Stimulated activated naive CD4-positive, alpha-beta T cell (primary cell): ENCODE measurements around the gene CDYL.
A peak's percentile ranks its signal among the peaks of the same experiment; 100 is the strongest.

ENCODE experiments used
- DNase-seq, 6 experiments: peaks; one replicate each; lab custom pipeline; 2025; lab: John Stamatoyannopoulos, UW

Gene CDYL

GRCh38 chr6:4935975-4936680 is 159.9 kb downstream of the CDYL start:
- DNase-seq: no peak

- DNase-seq: peak in 2 of 6 experiments; percentile 8 to 9
These were observed 160.5 kb downstream of the CDYL start for GRCh38 chr6:4936681-4937041.

DNA sequence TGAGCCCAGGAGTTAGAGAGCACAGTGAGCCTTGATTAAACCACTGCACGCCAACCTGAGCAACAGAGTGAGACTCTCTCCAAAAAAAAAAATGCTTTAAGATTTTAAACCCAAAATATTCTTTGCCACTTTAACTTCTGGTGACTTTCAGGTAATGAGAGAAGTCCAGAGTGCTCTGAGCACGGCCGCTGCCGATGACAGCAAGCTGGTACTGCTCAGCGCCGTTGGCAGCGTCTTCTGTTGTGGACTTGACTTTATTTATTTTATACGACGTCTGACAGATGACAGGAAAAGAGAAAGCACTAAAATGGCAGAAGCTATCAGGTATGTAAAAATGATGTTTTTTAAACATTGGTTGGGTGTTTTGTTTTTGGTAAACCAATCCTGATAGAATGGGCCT is 161.2 kb downstream of the CDYL start:
- no peak for DNase-seq

GRCh38 chr6:4939241-4939640 is 163.0 kb downstream of the CDYL start:
- no peak for DNase-seq

- DNase-seq: no peak
These were observed 164.2 kb downstream of the CDYL start for GRCh38 chr6:4940416-4940815.

- DNase-seq: no peak
These were observed 165.8 kb downstream of the CDYL start for GRCh38 chr6:4941782-4942672.

- DNase-seq: no peak
These were observed 166.4 kb downstream of the CDYL start for GRCh38 chr6:4942673-4943009.

DNA sequence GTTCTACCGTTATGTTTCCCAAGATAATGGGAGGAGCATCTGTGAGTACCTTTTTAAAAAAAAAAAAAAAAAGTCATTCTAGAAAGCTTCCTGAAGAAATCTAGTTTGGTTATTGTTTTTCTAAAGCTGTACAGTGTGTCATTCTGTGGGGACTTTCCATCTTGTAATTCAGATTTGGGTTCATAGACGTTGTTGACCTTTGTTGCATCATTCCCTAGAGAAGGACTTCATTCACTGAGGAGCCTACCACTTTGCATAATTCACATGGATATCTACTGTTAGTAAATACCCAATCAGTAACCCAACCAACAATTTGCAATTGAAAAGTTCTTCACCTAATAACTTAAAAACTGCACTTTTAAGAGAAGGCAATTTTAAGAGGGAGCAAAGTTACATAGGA is 167.5 kb downstream of the CDYL start:
- no peak for DNase-seq

- no peak for DNase-seq
These were observed 168.1 kb downstream of the CDYL start for GRCh38 chr6:4944325-4944724.

DNA sequence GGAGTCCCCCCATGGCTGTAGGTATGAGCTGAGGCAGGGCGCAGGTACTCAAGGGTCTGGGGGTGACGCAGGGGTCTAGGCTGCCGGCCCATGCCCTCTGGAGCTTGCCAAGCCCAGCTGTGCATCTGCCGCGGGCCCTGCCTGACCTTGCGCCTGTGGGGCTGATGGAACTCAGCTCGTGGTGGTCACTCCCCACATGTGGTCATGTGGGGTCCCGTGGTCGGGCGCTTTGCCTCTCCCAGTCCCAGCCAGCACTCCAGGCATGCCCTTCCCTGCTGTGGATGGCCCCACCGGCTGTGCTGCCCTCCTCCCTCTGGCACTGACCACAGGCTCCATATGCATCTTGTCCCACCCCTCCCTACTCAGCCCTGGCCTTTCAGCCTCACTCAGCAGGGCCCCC is 170.3 kb downstream of the CDYL start:
- DNase-seq: no peak

DNA sequence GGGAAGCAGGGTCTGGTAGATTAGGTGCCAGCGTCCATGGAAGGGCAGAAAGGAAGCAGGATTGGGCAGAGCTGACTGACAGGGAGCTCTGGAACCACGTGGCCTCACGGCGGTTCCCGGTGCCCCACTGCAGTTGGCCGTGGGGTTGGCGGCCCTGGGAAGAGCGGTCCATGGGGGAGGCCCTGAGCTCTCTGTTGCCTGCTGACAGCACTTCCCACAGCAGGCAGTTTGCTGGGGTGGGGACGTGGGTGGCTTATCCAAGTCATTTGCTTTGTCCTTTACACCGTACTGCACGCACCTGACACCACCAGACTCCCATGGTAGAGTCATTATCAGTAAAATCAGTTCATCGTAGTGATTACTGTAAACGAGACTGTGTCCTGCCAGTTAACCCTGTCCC is 171.5 kb downstream of the CDYL start:
- no peak for DNase-seq

DNA sequence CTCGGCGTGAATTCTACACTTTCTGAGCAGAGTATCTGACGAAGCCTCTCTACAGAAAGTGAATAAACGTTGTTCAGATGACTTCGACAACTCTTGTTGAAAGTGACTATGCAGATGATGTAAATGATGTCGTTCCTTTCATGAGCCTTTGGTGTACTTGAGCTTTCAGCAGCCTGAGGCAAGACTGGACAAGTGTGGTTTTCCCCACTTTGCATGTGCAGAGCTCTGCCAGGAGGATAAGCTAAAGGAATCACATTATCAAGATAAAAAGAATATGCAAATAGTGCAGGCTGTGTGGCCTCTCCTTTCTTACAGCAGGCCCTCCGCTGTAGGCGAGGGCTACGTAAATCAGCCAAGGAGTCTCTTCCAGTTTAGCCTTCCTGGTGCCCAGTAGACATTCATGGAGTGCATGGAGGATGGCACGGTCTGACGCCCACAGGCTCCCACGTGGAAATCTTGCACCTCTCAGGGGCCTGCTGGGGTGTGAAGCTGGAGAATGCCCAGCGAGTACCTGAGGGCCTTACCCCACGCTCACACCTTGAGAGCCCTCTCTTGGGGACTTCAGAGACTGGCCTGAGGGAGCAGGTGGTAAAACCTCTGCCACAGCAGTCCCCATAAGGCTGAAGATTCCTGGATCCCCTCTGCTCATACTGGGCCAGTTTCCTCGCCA is 172.7 kb downstream of the CDYL start:
- DNase-seq: no peak

- DNase-seq: no peak
These were observed 173.9 kb downstream of the CDYL start for GRCh38 chr6:4950076-4950475.

DNA sequence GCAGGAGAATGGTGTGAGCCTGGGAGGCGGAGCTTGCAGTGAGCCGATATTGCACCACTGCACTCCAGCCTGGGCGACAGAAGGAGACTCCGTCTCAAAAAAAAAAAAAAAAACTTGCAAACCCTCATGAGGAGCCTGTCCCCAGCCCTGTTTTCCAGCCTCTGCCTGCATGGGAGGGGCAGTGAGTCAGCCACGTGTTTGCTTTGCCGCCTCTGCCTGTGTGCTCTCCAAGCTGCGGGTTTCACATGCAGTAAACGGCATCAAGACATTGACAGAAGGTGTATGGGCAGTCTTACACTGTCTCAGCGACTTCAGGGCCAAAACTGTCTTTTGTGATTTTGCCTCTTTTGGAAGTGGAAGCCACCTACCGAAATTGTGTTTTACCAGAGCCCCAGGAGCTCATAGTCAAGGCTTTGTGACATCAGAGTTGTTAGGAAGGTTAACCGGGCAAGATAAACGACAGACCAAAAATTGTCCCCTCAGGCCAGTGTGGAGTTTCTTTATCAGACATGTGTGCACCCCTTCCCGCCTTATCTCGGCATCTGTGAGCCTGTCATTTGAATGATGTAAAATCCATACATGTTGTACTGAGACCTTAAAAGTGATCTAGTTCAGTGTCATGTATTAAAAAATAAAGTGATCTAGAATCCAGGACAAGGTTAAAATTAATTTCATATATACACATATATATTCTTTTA is 174.8 kb downstream of the CDYL start:
- DNase-seq: no peak

GRCh38 chr6:4953440-4953839 is 177.2 kb downstream of the CDYL start:
- no peak for DNase-seq

DNA sequence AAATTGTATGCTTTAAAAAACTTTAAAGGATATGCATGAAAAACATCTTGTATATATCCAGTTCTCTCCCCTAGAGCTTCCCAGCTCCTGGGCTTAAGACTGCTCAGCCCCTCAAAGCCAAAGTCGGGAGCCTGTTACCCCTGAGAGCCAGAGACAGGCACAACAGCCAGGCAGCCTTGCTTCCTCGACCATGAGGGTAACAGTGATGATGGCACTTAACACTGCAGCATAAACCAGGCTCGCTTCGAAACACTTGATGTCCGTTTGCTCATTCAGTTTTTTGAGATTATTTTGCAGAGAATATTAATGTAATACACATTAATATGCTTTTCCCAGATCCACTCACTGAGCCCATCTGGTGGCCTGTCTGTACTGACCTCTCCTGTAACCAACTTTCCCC is 180.4 kb downstream of the CDYL start:
- no peak for DNase-seq

DNA sequence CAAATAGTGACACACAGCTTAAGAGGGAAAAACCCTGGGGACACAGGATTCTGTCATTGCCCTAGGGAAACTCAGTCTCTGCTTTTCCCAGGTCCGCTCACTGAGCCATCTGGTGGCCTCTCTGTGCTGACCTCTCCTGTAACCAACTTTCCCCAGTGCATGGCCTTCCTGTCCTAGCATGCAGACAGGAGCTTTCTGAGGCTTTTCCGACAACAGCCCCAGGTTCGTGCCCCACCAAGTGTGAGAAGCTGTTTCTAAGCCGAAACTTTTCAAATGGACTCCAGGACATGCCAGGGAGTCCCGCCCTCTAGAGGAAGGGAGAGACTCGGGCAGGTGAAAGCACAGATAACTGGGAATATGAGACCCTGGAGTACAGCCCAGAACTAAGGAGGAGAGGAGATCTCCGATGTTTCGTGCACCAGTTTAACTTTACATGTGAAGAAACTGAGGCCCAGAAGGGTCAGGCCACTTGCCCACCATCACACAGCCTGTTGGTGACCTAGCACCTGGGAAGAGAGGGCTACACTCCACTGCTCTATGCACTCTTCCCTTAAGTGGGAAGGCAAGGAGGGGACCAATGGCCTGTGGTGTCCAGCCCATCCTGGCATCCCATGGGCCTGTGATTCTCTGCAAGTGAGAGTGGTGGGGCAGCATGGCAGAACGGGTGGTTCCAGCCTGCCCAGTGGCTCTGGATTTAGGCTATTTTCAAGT is 181.5 kb downstream of the CDYL start:
- DNase-seq: no peak

GRCh38 chr6:4958624-4959023 is 182.4 kb downstream of the CDYL start:
- DNase-seq: no peak

DNA sequence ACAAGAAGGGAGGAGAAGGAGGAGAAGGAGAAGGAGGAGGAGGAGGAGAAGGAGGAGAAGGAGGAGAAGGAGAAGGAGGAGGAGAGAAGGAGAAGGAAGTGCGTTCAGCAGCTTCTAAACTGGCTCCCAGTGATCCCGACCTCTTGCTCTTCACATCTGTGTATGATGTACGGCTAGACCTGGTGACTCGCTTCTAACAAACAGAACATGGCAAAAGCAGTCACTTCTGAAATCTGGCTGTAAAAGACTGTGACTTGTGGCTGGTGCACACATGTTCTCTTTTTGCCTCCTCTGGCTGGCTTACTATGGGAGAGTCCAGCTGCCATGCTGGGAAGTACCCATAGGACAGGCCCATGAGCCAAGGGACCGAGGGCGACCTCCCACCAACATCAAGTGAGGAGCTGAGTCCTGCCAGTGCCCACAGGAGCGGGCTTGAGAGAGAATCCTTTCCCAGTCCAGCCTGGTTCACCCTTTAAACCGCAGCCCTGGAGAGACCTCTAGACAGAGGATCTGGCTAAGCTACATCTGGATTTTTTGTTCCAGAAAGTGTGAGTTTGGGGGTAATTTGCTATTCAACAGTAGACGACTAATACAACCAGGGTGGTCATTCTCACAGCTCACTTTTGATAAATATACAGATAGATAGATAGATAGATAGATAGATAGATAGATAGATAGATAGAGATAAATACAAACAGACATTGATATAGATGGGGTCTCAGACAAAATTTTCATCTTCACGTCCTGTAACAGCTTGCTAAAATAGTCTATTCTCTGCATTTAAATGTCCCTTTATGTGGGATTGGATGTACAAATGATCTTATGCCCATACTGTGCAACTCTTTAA is 185.3 kb downstream of the CDYL start:
- DNase-seq: no peak

- no peak for DNase-seq
These were observed 186.7 kb downstream of the CDYL start for GRCh38 chr6:4962905-4963304.
